GM23338 (cell line): Measurements from ENCODE around the gene ZNF534.

Experiments
- CREB1 ChIP-seq: fragments of 250-450 bp; sonication (Bioruptor Pico); IDR thresholded peaks from 2 replicates; pipeline ENCODE4 v1.5.0; 2020; ENCODE audit warnings: low read depth, mild to moderate bottlenecking, moderate library complexity
- EZH2 ChIP-seq: fragments of 200-600 bp; sonication (generic); IDR thresholded peaks from one replicate; pipeline ENCODE4 v1.8.0; 2017; ENCODE audit warnings: antibody characterized with exemption, mild to moderate bottlenecking, low read depth; ENCODE audit not compliant: unreplicated experiment
- EZH2phosphoT487 ChIP-seq: fragments of 200-600 bp; sonication (generic); IDR thresholded peaks from one replicate; pipeline ENCODE4 v1.8.1; 2018; ENCODE audit warnings: antibody characterized with exemption; ENCODE audit not compliant: unreplicated experiment
- JUNB ChIP-seq: IDR thresholded peaks from one replicate; pipeline ENCODE4 v1.6.1; 2016; ENCODE audit warnings: antibody characterized with exemption; ENCODE audit not compliant: unreplicated experiment
- NANOG ChIP-seq: IDR thresholded peaks from 2 replicates; pipeline ENCODE4 v1.6.1; 2016; ENCODE audit warnings: antibody characterized with exemption, borderline replicate concordance
- POLR2AphosphoS5 ChIP-seq: IDR thresholded peaks from 2 replicates; pipeline ENCODE4 v1.6.1; 2016; ENCODE audit warnings: antibody characterized with exemption, low read depth
- STAT1 ChIP-seq: IDR thresholded peaks from one replicate; pipeline ENCODE4 v1.6.1; 2016; ENCODE audit warnings: antibody characterized with exemption; ENCODE audit not compliant: unreplicated experiment
- ZNF114 ChIP-seq: fragments of 250-450 bp; sonication (Bioruptor Pico); IDR thresholded peaks from 2 replicates; pipeline ENCODE4 v1.5.0; 2020; ENCODE audit warnings: mild to moderate bottlenecking, moderate library complexity
- ZNF331 ChIP-seq: fragments of 250-450 bp; sonication (Bioruptor Pico); IDR thresholded peaks from 2 replicates; pipeline ENCODE4 v1.5.0; 2020; ENCODE audit warnings: low read depth, mild to moderate bottlenecking, moderate library complexity
- TF ChIP-seq, protein P1 (sequence below), 2 experiments: fragments of 200-600 bp in 1 of 2; sonication (generic) in 1 of 2; conservative IDR thresholded peaks; 2 replicates each; pipeline versions ENCODE4 v1.5.1 to v1.6.1; 2016 to 2017; ENCODE audit warnings: antibody characterized with exemption in 2 of 2, low read depth in 2 of 2, mild to moderate bottlenecking in 2 of 2, moderate library complexity in 1 of 2
- TF ChIP-seq, protein P2 (sequence below): IDR thresholded peaks from one replicate; pipeline ENCODE4 v1.6.1; 2018; ENCODE audit warnings: antibody characterized with exemption; ENCODE audit not compliant: unreplicated experiment
- TF ChIP-seq, protein P3 (sequence below): IDR thresholded peaks from 2 replicates; pipeline ENCODE4 v1.6.1; 2016; ENCODE audit warnings: antibody characterized with exemption

DNA sequence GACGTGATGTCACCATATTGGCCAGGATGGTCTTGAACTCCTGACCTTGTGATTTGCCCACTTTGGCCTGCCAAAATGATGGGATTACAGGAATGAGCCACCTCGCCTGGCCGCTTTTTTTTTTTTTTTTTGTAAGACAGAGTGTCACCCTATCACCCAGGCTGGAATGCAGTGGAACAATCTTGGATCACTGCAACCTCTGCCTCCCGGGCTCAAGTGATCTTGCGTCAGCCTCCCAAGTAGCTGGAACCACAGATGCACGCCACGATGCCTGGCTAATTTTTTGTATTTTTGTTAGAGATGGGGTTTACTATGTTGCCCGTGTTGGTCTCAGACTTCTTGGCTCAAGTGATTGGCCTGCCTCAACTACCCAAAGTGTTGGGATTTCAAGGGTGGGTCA is 69.6 kb downstream of the ZNF534 start:
- TF ChIP-seq, protein P1, sequence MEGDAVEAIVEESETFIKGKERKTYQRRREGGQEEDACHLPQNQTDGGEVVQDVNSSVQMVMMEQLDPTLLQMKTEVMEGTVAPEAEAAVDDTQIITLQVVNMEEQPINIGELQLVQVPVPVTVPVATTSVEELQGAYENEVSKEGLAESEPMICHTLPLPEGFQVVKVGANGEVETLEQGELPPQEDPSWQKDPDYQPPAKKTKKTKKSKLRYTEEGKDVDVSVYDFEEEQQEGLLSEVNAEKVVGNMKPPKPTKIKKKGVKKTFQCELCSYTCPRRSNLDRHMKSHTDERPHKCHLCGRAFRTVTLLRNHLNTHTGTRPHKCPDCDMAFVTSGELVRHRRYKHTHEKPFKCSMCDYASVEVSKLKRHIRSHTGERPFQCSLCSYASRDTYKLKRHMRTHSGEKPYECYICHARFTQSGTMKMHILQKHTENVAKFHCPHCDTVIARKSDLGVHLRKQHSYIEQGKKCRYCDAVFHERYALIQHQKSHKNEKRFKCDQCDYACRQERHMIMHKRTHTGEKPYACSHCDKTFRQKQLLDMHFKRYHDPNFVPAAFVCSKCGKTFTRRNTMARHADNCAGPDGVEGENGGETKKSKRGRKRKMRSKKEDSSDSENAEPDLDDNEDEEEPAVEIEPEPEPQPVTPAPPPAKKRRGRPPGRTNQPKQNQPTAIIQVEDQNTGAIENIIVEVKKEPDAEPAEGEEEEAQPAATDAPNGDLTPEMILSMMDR (conservative IDR thresholded peaks at IDR 0.05; ENCODE audit: low read depth in 2 of 2), result no peak
- TF ChIP-seq EZH2phosphoT487, result no peak
- no peak for TF ChIP-seq EZH2
- TF ChIP-seq, protein P2, sequence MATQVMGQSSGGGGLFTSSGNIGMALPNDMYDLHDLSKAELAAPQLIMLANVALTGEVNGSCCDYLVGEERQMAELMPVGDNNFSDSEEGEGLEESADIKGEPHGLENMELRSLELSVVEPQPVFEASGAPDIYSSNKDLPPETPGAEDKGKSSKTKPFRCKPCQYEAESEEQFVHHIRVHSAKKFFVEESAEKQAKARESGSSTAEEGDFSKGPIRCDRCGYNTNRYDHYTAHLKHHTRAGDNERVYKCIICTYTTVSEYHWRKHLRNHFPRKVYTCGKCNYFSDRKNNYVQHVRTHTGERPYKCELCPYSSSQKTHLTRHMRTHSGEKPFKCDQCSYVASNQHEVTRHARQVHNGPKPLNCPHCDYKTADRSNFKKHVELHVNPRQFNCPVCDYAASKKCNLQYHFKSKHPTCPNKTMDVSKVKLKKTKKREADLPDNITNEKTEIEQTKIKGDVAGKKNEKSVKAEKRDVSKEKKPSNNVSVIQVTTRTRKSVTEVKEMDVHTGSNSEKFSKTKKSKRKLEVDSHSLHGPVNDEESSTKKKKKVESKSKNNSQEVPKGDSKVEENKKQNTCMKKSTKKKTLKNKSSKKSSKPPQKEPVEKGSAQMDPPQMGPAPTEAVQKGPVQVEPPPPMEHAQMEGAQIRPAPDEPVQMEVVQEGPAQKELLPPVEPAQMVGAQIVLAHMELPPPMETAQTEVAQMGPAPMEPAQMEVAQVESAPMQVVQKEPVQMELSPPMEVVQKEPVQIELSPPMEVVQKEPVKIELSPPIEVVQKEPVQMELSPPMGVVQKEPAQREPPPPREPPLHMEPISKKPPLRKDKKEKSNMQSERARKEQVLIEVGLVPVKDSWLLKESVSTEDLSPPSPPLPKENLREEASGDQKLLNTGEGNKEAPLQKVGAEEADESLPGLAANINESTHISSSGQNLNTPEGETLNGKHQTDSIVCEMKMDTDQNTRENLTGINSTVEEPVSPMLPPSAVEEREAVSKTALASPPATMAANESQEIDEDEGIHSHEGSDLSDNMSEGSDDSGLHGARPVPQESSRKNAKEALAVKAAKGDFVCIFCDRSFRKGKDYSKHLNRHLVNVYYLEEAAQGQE, result no peak
- TF ChIP-seq CREB1 (CRISPR knock-in tag), result no peak
- TF ChIP-seq ZNF114 (CRISPR knock-in tag), result no peak
- TF ChIP-seq STAT1, result no peak
- no peak for TF ChIP-seq NANOG
- no peak for TF ChIP-seq JUNB
- TF ChIP-seq POLR2AphosphoS5, result no peak
- TF ChIP-seq ZNF331 (CRISPR knock-in tag), result no peak
- TF ChIP-seq, protein P3, sequence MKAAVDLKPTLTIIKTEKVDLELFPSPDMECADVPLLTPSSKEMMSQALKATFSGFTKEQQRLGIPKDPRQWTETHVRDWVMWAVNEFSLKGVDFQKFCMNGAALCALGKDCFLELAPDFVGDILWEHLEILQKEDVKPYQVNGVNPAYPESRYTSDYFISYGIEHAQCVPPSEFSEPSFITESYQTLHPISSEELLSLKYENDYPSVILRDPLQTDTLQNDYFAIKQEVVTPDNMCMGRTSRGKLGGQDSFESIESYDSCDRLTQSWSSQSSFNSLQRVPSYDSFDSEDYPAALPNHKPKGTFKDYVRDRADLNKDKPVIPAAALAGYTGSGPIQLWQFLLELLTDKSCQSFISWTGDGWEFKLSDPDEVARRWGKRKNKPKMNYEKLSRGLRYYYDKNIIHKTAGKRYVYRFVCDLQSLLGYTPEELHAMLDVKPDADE, result no peak
